Endometrial microvascular endothelial cells (primary cell): ENCODE results near the gene R3HDML. TPM values are rescaled to one million over a fixed set of nuclear protein-coding genes. Genes with fewer than 3 reads are reported as not detected.
"Not testable (repeated sequence)": the region's sequence is repeated elsewhere in the genome, so short reads cannot be mapped to it uniquely, and the experiment has no call there.

Source experiments
- in situ Hi-C: cut with HindIII; loops from 2 replicates; pipeline ENCODE4 v1.10.0; 2017; ENCODE audit warnings: low sequenced_read_pairs, low pct_unique_long_range_greater_than_20kb; ENCODE audit errors: inconsistent ontology term
- total RNA-seq: library from RNA; depleted of rRNA; stranded (reverse); fragments of >200 nt; gene quantifications from one replicate; pipeline ENCODE4 v1.2.3, GENCODE V29; 2015; ENCODE audit errors: inconsistent ontology term

Gene R3HDML
- total RNA-seq, 1 donor from 2014 or later: not detected

- in situ Hi-C loops: no loop called here
Measured at GRCh38 chr20:44326391-44327159, 10.3 kb upstream of the R3HDML start.

GRCh38 chr20:44327748-44328147 lies 9.1 kb upstream of the R3HDML start:
- in situ Hi-C loops: not testable (repeated sequence)

GRCh38 chr20:44328428-44328827 lies 8.4 kb upstream of the R3HDML start:
- in situ Hi-C loops: no loop called here

- in situ Hi-C loops: no loop called here
Measured at GRCh38 chr20:44331201-44331600, 5.6 kb upstream of the R3HDML start.

- in situ Hi-C loops: no loop called here
Measured at GRCh38 chr20:44334306-44334705, 2.5 kb upstream of the R3HDML start.

GRCh38 chr20:44334709-44335108 lies 2.1 kb upstream of the R3HDML start:
- in situ Hi-C loops: no loop called here

GRCh38 chr20:44335675-44336074 lies 1.2 kb upstream of the R3HDML start:
- in situ Hi-C loops: no loop called here

- in situ Hi-C loops: no loop called here
Measured at GRCh38 chr20:44336086-44336485, 757 bp upstream of the R3HDML start.

- in situ Hi-C loops: no loop called here
Measured at GRCh38 chr20:44342248-44342647, 5.4 kb downstream of the R3HDML start.

GRCh38 chr20:44343162-44343675 lies 6.4 kb downstream of the R3HDML start:
- in situ Hi-C loops: no loop called here

GRCh38 chr20:44344723-44345122 lies 7.9 kb downstream of the R3HDML start:
- in situ Hi-C loops: no loop called here

- in situ Hi-C loops: no loop called here
Measured at GRCh38 chr20:44345147-44345546, 8.3 kb downstream of the R3HDML start.

- in situ Hi-C loops: not testable (repeated sequence)
Measured at GRCh38 chr20:44345941-44346340, 9.1 kb downstream of the R3HDML start.

- in situ Hi-C loops: no loop called here
Measured at GRCh38 chr20:44348168-44348659, 11.4 kb downstream of the R3HDML start.

- in situ Hi-C loops: no loop called here
Measured at GRCh38 chr20:44349349-44349748, 12.5 kb downstream of the R3HDML start.

GRCh38 chr20:44350567-44350966 lies 13.7 kb downstream of the R3HDML start:
- in situ Hi-C loops: no loop called here

GRCh38 chr20:44354979-44355497 lies 18.2 kb downstream of the R3HDML start:
- in situ Hi-C loops: no loop called here

GRCh38 chr20:44355498-44356352 lies 18.9 kb downstream of the R3HDML start, which contains the start of gene HNF4A:
HNF4A (plus strand) TSS chr20:44355699; CDS start chr20:44355805, 106 bp downstream.
- in situ Hi-C loops: no loop called here

GRCh38 chr20:44356353-44356723 lies 19.5 kb downstream of the R3HDML start:
- in situ Hi-C loops: no loop called here
